Endothelial cell of umbilical vein (primary cell): ENCODE results near the gene ATP8B3. TPM values are rescaled to one million over a fixed set of nuclear protein-coding genes. Genes with fewer than 3 reads are reported as not detected.

Experiments used
- BruUV-seq: library from RNA; stranded (reverse); fragments of 400-500 nt; replicated peaks from 2 replicates; lab custom pipeline; 2021; lab: Mats Ljungman, UMichigan
- CTCF ChIA-PET: fragments of 300-600, 350-600 bp; sonication (Branson Sonifier 250); formaldehyde crosslinking; loops from one replicate; lab custom pipeline; 2021; ENCODE audit warnings: antibody characterized with exemption, inconsistent platforms; lab: Charles Lee
- POLR2A ChIA-PET: fragments of 300-600, 350-600 bp; sonication (Branson Sonifier 250); formaldehyde crosslinking; loops from one replicate; lab custom pipeline; 2021; ENCODE audit warnings: antibody characterized with exemption, inconsistent platforms; lab: Charles Lee
- DNase-seq: peaks from one replicate; pipeline ENCODE4 v3.0.0-alpha.2; 2011; ENCODE audit warnings: low read depth, low spot score
- FAIRE-seq: peaks from 2 replicates; lab custom pipeline; 2011; peaks lifted over from hg19 to GRCh38; lab: Jason Lieb, UNC
- H2AFZ ChIP-seq: 2 replicates; pipeline ENCODE4 v1.6.0; 2012; ENCODE audit warnings: low read depth, low read length, control low read depth, inconsistent platforms
- H3K27ac ChIP-seq: 2 replicates; pipeline ENCODE4 v1.5.1; 2011; ENCODE audit warnings: low read depth, mild to moderate bottlenecking, control low read depth, low read length, moderate library complexity; ENCODE audit not compliant: insufficient read depth
- H3K27me3 ChIP-seq, 2 experiments: 2 replicates each; pipeline versions ENCODE4 v1.6.0 to v1.6.1; 2011; ENCODE audit warnings: low read length in 2 of 2, mixed read lengths in 1 of 2; ENCODE audit not compliant: control insufficient read depth in 2 of 2, insufficient read depth in 2 of 2
- H3K36me3 ChIP-seq, 2 experiments: 2 replicates in 1 of 2; 3 replicates in 1 of 2; pipeline ENCODE4 v1.5.1; 2011; ENCODE audit warnings: low read length in 2 of 2, mild to moderate bottlenecking in 1 of 2, moderate library complexity in 1 of 2; ENCODE audit not compliant: control insufficient read depth in 2 of 2, insufficient read depth in 2 of 2; ENCODE audit errors: extremely low read depth in 1 of 2
- H3K4me1 ChIP-seq: 3 replicates; pipeline ENCODE4 v1.5.1; 2011; ENCODE audit warnings: mild to moderate bottlenecking, low read length; ENCODE audit not compliant: control insufficient read depth, insufficient read depth; ENCODE audit errors: extremely low read depth
- H3K4me2 ChIP-seq: 2 replicates; pipeline ENCODE4 v1.6.1; 2011; ENCODE audit warnings: low read length, control low read depth, mixed read lengths; ENCODE audit not compliant: insufficient read depth
- H3K4me3 ChIP-seq, 3 experiments: fragments of 200-600 bp in 1 of 3; sonication (generic), shearing (Covaris generic) in 1 of 3; replicated peaks in 1 of 3; 2 replicates each; pipeline ENCODE4 v1.5.1; 2011 to 2016; ENCODE audit warnings: control low read depth in 3 of 3, low read length in 3 of 3, mild to moderate bottlenecking in 2 of 3, inconsistent platforms in 1 of 3, low read depth in 1 of 3, moderate library complexity in 1 of 3; ENCODE audit not compliant: insufficient read depth in 1 of 3
- H3K79me2 ChIP-seq: 2 replicates; pipeline ENCODE4 v1.6.0; 2012; ENCODE audit warnings: low read length, inconsistent platforms; ENCODE audit not compliant: control insufficient read depth, insufficient read depth
- H3K9ac ChIP-seq: replicated peaks from 2 replicates; pipeline ENCODE3; 2011; ENCODE audit warnings: low read length, control low read depth; ENCODE audit not compliant: insufficient read depth; ENCODE audit errors: extremely low read depth
- H3K9me1 ChIP-seq: replicated peaks from 3 replicates; pipeline ENCODE4 v1.6.0; 2011; ENCODE audit warnings: mild to moderate bottlenecking, low read length; ENCODE audit not compliant: control insufficient read depth, insufficient read depth; ENCODE audit errors: extremely low read depth
- H3K9me3 ChIP-seq: replicated peaks from 2 replicates; pipeline ENCODE4 v1.5.1; 2012; ENCODE audit warnings: low read length, inconsistent platforms; ENCODE audit not compliant: control insufficient read depth, insufficient read depth
- H4K20me1 ChIP-seq: replicated peaks from 2 replicates; pipeline ENCODE3; 2011; ENCODE audit warnings: mild to moderate bottlenecking, low read length; ENCODE audit not compliant: control insufficient read depth, insufficient read depth; ENCODE audit errors: extremely low read depth
- CTCF ChIP-seq, 2 donors: IDR thresholded peaks; 1 replicate in 1 of 2; 2 replicates in 1 of 2; pipeline ENCODE4 v1.5.1; 2011; ENCODE audit warnings: low read length in 2 of 2, mild to moderate bottlenecking in 2 of 2, moderate library complexity in 2 of 2, control low read depth in 1 of 2, inconsistent platforms in 1 of 2, low read depth in 1 of 2; ENCODE audit not compliant: insufficient read depth in 1 of 2; ENCODE audit errors: extremely low read depth in 1 of 2
- EZH2 ChIP-seq: IDR thresholded peaks from 2 replicates; pipeline ENCODE4 v1.6.1; 2012; ENCODE audit warnings: borderline replicate concordance, low read depth, mild to moderate bottlenecking, moderate library complexity, low read length, inconsistent platforms; ENCODE audit not compliant: severe bottlenecking
- FOS ChIP-seq: IDR thresholded peaks from 2 replicates; pipeline ENCODE4 v1.6.1; 2011; ENCODE audit warnings: mild to moderate bottlenecking, low read length, moderate library complexity, borderline replicate concordance; ENCODE audit not compliant: insufficient read depth
- GATA2 ChIP-seq: IDR thresholded peaks from 2 replicates; pipeline ENCODE4 v1.7.0; 2011; ENCODE audit warnings: low read depth, mild to moderate bottlenecking, moderate library complexity, mixed read lengths, low read length; ENCODE audit not compliant: insufficient read length, insufficient read depth
- JUN ChIP-seq: IDR thresholded peaks from 2 replicates; pipeline ENCODE4 v1.6.1; 2011; ENCODE audit warnings: borderline replicate concordance, low read depth; ENCODE audit not compliant: insufficient read length, insufficient read depth
- MAX ChIP-seq: IDR thresholded peaks from 2 replicates; pipeline ENCODE4 v1.6.1; 2011; ENCODE audit not compliant: insufficient read depth, insufficient read length
- MYC ChIP-seq: IDR thresholded peaks from one replicate; pipeline ENCODE4 v1.6.1; 2011; ENCODE audit warnings: mild to moderate bottlenecking, low read depth, low read length
- POLR2A ChIP-seq: IDR thresholded peaks from 2 replicates; pipeline ENCODE4 v1.6.1; 2012; ENCODE audit warnings: low read depth, mild to moderate bottlenecking, control low read depth, low read length
- POLR2AphosphoS5 ChIP-seq: IDR thresholded peaks from 2 replicates; pipeline ENCODE4 v1.6.1; 2012; ENCODE audit warnings: low read depth, mild to moderate bottlenecking, control low read depth, low read length, moderate library complexity; ENCODE audit not compliant: insufficient read depth
- dilution Hi-C: fragments of 300-500 bp; cut with MboI; formaldehyde crosslinking; loops from one replicate; pipeline ENCODE4 v1.15.0; 2019; ENCODE audit warnings: low sequenced_read_pairs; ENCODE audit not compliant: extremely low pct_ligation_motif_present
- intact Hi-C: fragments of 100-400 bp; cut with micrococcal nuclease; formaldehyde crosslinking; loops from one replicate; pipeline ENCODE4 v1.10.0; 2022
- polyA plus RNA-seq, 4 experiments: library from polyadenylated mRNA; depleted of rRNA in 3 of 4; stranded (reverse) in 3 of 4; unstranded in 1 of 4; fragments of >200 nt; gene quantifications; 2 replicates each; pipeline versions ENCODE4 v1.2.1 to v1.2.3, GENCODE V29; 2011 to 2012; ENCODE audit warnings: missing spikeins in 1 of 4
- total RNA-seq: library from RNA; stranded (reverse); gene quantifications from 2 replicates; pipeline ENCODE4 v1.2.3, GENCODE V29; 2021

The ATP8B3 gene
- total and polyA plus RNA-seq, 2 donors (not counting 3 experiments of a cell fraction or from before 2014, with no cell fraction given), result 1.1 to 7.3 TPM

DNA sequence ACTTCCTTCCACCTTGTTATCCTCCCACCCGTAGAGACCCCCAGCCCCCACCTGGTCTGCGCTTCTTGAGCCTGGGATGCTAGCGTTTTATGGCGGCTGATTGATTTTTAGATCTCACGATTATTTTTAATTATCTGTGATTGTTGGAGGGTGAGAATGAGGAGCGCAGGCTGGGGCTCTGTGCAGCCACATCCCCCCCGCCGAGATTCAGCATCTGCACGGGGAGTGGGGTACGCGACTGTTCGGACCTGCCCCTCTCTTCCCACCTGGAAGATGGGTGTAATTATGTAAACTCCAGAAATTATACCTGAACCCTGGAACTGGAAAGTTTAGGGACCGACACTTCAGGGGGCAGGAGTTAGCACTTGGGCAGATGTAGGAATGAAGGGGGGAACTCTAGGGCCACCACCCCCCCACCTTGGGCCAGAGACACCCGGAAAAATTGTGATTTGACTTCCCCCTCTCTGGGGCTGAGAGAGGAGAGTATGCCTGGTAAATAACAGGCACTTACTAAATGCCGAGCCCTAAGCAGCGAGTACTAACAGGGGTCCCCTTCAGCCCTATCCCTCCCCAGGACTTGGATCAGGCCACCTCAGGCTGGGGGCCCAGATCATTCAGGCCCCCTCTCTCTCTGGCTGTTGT, 60.6 kb downstream of the ATP8B3 start:
- POLR2A ChIA-PET, result no interaction called here
- Histone ChIP-seq H3K9me3 (no peaks in the 10 kb centered on the region), H3K36me3 (no peaks in the 10 kb centered on the region), H3K4me3 (no peak overlapping the region), H3K9ac (no peak overlapping the region), H3K79me2 (no peaks in the 10 kb centered on the region), H2AFZ (no peak overlapping the region), H3K27me3 (peaks cover 63 to 76% of the 10 kb centered on the region in 2 experiments), H3K4me1 (peaks cover 9% of the 10 kb centered on the region), H3K9me1 (no peaks in the 10 kb centered on the region), H3K27ac (no peak overlapping the region), H3K4me2 (no peak overlapping the region), H4K20me1 (no peaks in the 10 kb centered on the region)
- intact Hi-C loops (no loop called here), dilution Hi-C loops (no loop called here)
- CTCF ChIA-PET, result interaction anchor here (0.5 to 1.7 kb wide), 5 partner anchors 15 to 206 kb away, joined by 3 to 4 read pairs (median 3); no protein-coding TSS in a partner anchor
- DNase-seq, result no peak
- TF ChIP-seq FOS (no peak), CTCF (IDR thresholded peaks at IDR 0.05; ENCODE audit: extremely low read depth in 1 of 2, insufficient read depth in 1 of 2, low read depth in 1 of 2, low read length in 2 of 2) (no peak), MAX (no peak), MYC (no peak), POLR2A (no peak), GATA2 (no peak), POLR2AphosphoS5 (no peak), EZH2 (no peak), JUN (no peak)
- no peak for FAIRE-seq
- no TSS peak for BruUV-seq
